ENCODE data around the gene TMEM147. TPM values are rescaled to one million over a fixed set of nuclear protein-coding genes. Genes with fewer than 3 reads are reported as not detected.

Gene TMEM147
- total and polyA plus RNA-seq, 9 donors = 41.5 to 51.4 (median 45.5) TPM

Other genes with a start within 250 kb of the TMEM147 start
- gene CD22, start 216.4 kb upstream of the TMEM147 start, total RNA-seq = 3.3 TPM
- gene CD22, start 216.4 kb upstream of the TMEM147 start, polyA plus RNA-seq (ENCODE audit: insufficient read depth in 1 of 8, insufficient read length in 8 of 8, low replicate concordance in 1 of 8) = 1 to 10 TPM in 3 of 8 donors, under 1 TPM in 5; 0.55 to 8.9 (median 0.92) TPM
- gene FFAR1, start 197.7 kb upstream of the TMEM147 start, total RNA-seq = 0.04 TPM
- gene FFAR1, start 197.7 kb upstream of the TMEM147 start, polyA plus RNA-seq (ENCODE audit: insufficient read depth in 1 of 8, insufficient read length in 8 of 8, low replicate concordance in 1 of 8) = under 1 TPM in 2 of 8 donors, not detected in 6; 0.07 to 0.14 TPM
- 0.22 TPM for gene FFAR3, start 187.2 kb upstream of the TMEM147 start, total RNA-seq
- under 1 TPM in 5 of 8 donors, not detected in 3; 0.06 to 0.24 (median 0.16) TPM for gene FFAR3, start 187.2 kb upstream of the TMEM147 start, polyA plus RNA-seq (ENCODE audit: insufficient read depth in 1 of 8, insufficient read length in 8 of 8, low replicate concordance in 1 of 8)
- gene GPR42, start 174.6 kb upstream of the TMEM147 start, total RNA-seq = not detected
- gene GPR42, start 174.6 kb upstream of the TMEM147 start, polyA plus RNA-seq (ENCODE audit: insufficient read depth in 1 of 8, insufficient read length in 8 of 8, low replicate concordance in 1 of 8) = under 1 TPM in 1 of 8 donors, not detected in 7; 0.15 TPM
- gene FFAR2, start 97.4 kb upstream of the TMEM147 start, total RNA-seq = 0.22 TPM
- under 1 TPM in 7 of 8 donors, not detected in 1; 0.10 to 0.73 (median 0.23) TPM for gene FFAR2, start 97.4 kb upstream of the TMEM147 start, polyA plus RNA-seq (ENCODE audit: insufficient read depth in 1 of 8, insufficient read length in 8 of 8, low replicate concordance in 1 of 8)
- gene KRTDAP, start 55.2 kb upstream of the TMEM147 start, total RNA-seq = 0.18 TPM
- gene KRTDAP, start 55.2 kb upstream of the TMEM147 start, polyA plus RNA-seq (ENCODE audit: insufficient read depth in 1 of 8, insufficient read length in 8 of 8, low replicate concordance in 1 of 8) = 10 to 100 TPM in 1 of 8 donors, 1 to 10 TPM in 1, under 1 TPM in 2, not detected in 4; 0.43 to 36.6 (median 3.6) TPM
- 2.0 TPM for gene DMKN, start 32.0 kb upstream of the TMEM147 start, total RNA-seq
- 10 to 100 TPM in 1 of 8 donors, 1 to 10 TPM in 7; 1.1 to 22.6 (median 2.1) TPM for gene DMKN, start 32.0 kb upstream of the TMEM147 start, polyA plus RNA-seq (ENCODE audit: insufficient read depth in 1 of 8, insufficient read length in 8 of 8, low replicate concordance in 1 of 8)
- gene SBSN, start 17.3 kb upstream of the TMEM147 start, total RNA-seq = not detected
- 1 to 10 TPM in 1 of 8 donors, under 1 TPM in 3, not detected in 4; 0.10 to 5.1 (median 0.40) TPM for gene SBSN, start 17.3 kb upstream of the TMEM147 start, polyA plus RNA-seq (ENCODE audit: insufficient read depth in 1 of 8, insufficient read length in 8 of 8, low replicate concordance in 1 of 8)
- gene GAPDHS, start 12.2 kb upstream of the TMEM147 start, total RNA-seq = not detected
- gene GAPDHS, start 12.2 kb upstream of the TMEM147 start, polyA plus RNA-seq (ENCODE audit: insufficient read depth in 1 of 8, insufficient read length in 8 of 8, low replicate concordance in 1 of 8) = not detected
- not detected for gene ATP4A, start 18.0 kb downstream of the TMEM147 start, total RNA-seq
- gene ATP4A, start 18.0 kb downstream of the TMEM147 start, polyA plus RNA-seq (ENCODE audit: insufficient read depth in 1 of 8, insufficient read length in 8 of 8, low replicate concordance in 1 of 8) = under 1 TPM in 1 of 8 donors, not detected in 7; 0.52 TPM
- gene PMIS2, start 40.5 kb downstream of the TMEM147 start, total RNA-seq = not detected
- not detected for gene PMIS2, start 40.5 kb downstream of the TMEM147 start, polyA plus RNA-seq (ENCODE audit: insufficient read depth in 1 of 8, insufficient read length in 8 of 8, low replicate concordance in 1 of 8)
- gene HAUS5, start 67.1 kb downstream of the TMEM147 start, total RNA-seq = 9.5 TPM
- 10 to 100 TPM in 7 of 8 donors, 1 to 10 TPM in 1; 9.4 to 16.1 (median 12.6) TPM for gene HAUS5, start 67.1 kb downstream of the TMEM147 start, polyA plus RNA-seq (ENCODE audit: insufficient read depth in 1 of 8, insufficient read length in 8 of 8, low replicate concordance in 1 of 8)
- gene RBM42, start 83.4 kb downstream of the TMEM147 start, total RNA-seq = 32.8 TPM
- 10 to 100 TPM; 44.7 to 55.3 (median 51.5) TPM for gene RBM42, start 83.4 kb downstream of the TMEM147 start, polyA plus RNA-seq (ENCODE audit: insufficient read depth in 1 of 8, insufficient read length in 8 of 8, low replicate concordance in 1 of 8)
- 1.6 TPM for gene ETV2, start 96.1 kb downstream of the TMEM147 start, total RNA-seq
- gene ETV2, start 96.1 kb downstream of the TMEM147 start, polyA plus RNA-seq (ENCODE audit: insufficient read depth in 1 of 8, insufficient read length in 8 of 8, low replicate concordance in 1 of 8) = 1 to 10 TPM; 1.7 to 4.9 (median 3.2) TPM
- 582 TPM for gene COX6B1, start 102.7 kb downstream of the TMEM147 start, total RNA-seq
- 100 to 1,000 TPM; 263 to 328 (median 300) TPM for gene COX6B1, start 102.7 kb downstream of the TMEM147 start, polyA plus RNA-seq (ENCODE audit: insufficient read depth in 1 of 8, insufficient read length in 8 of 8, low replicate concordance in 1 of 8)
- gene UPK1A, start 120.9 kb downstream of the TMEM147 start, total RNA-seq = not detected
- 1 to 10 TPM in 1 of 8 donors, under 1 TPM in 2, not detected in 5; 0.17 to 7.7 (median 0.28) TPM for gene UPK1A, start 120.9 kb downstream of the TMEM147 start, polyA plus RNA-seq (ENCODE audit: insufficient read depth in 1 of 8, insufficient read length in 8 of 8, low replicate concordance in 1 of 8)
- not detected for gene ZBTB32, start 158.9 kb downstream of the TMEM147 start, total RNA-seq
- gene ZBTB32, start 158.9 kb downstream of the TMEM147 start, polyA plus RNA-seq (ENCODE audit: insufficient read depth in 1 of 8, insufficient read length in 8 of 8, low replicate concordance in 1 of 8) = under 1 TPM in 6 of 8 donors, not detected in 2; 0.25 to 0.40 (median 0.36) TPM
- gene KMT2B, start 172.4 kb downstream of the TMEM147 start, total RNA-seq = 7.6 TPM
- gene KMT2B, start 172.4 kb downstream of the TMEM147 start, polyA plus RNA-seq (ENCODE audit: insufficient read depth in 1 of 8, insufficient read length in 8 of 8, low replicate concordance in 1 of 8) = 10 to 100 TPM; 17.3 to 33.7 (median 25.3) TPM
- gene IGFLR1, start 196.8 kb downstream of the TMEM147 start, total RNA-seq = 2.1 TPM
- 1 to 10 TPM; 3.0 to 5.6 (median 3.9) TPM for gene IGFLR1, start 196.8 kb downstream of the TMEM147 start, polyA plus RNA-seq (ENCODE audit: insufficient read depth in 1 of 8, insufficient read length in 8 of 8, low replicate concordance in 1 of 8)
- 14.6 TPM for gene U2AF1L4, start 199.8 kb downstream of the TMEM147 start, total RNA-seq
- gene U2AF1L4, start 199.8 kb downstream of the TMEM147 start, polyA plus RNA-seq (ENCODE audit: insufficient read depth in 1 of 8, insufficient read length in 8 of 8, low replicate concordance in 1 of 8) = 10 to 100 TPM; 10.6 to 17.6 (median 14.1) TPM
- 40.2 TPM for gene PSENEN, start 200.0 kb downstream of the TMEM147 start, total RNA-seq
- gene PSENEN, start 200.0 kb downstream of the TMEM147 start, polyA plus RNA-seq (ENCODE audit: insufficient read depth in 1 of 8, insufficient read length in 8 of 8, low replicate concordance in 1 of 8) = 10 to 100 TPM; 34.1 to 45.1 (median 36.8) TPM
- gene LIN37, start 202.9 kb downstream of the TMEM147 start, total RNA-seq = 10.2 TPM
- 10 to 100 TPM in 5 of 8 donors, 1 to 10 TPM in 3; 9.2 to 12.8 (median 10.9) TPM for gene LIN37, start 202.9 kb downstream of the TMEM147 start, polyA plus RNA-seq (ENCODE audit: insufficient read depth in 1 of 8, insufficient read length in 8 of 8, low replicate concordance in 1 of 8)
- gene HSPB6, start 211.4 kb downstream of the TMEM147 start, total RNA-seq = 46.7 TPM
- gene HSPB6, start 211.4 kb downstream of the TMEM147 start, polyA plus RNA-seq (ENCODE audit: insufficient read depth in 1 of 8, insufficient read length in 8 of 8, low replicate concordance in 1 of 8) = 100 to 1,000 TPM; 236 to 741 (median 528) TPM
- gene PROSER3, start 212.6 kb downstream of the TMEM147 start, total RNA-seq = 3.9 TPM
- gene PROSER3, start 212.6 kb downstream of the TMEM147 start, polyA plus RNA-seq (ENCODE audit: insufficient read depth in 1 of 8, insufficient read length in 8 of 8, low replicate concordance in 1 of 8) = 10 to 100 TPM in 6 of 8 donors, 1 to 10 TPM in 2; 6.9 to 14.6 (median 11.9) TPM
- gene ARHGAP33, start 229.9 kb downstream of the TMEM147 start, total RNA-seq = 3.6 TPM
- 10 to 100 TPM in 7 of 8 donors, 1 to 10 TPM in 1; 8.3 to 28.5 (median 19.4) TPM for gene ARHGAP33, start 229.9 kb downstream of the TMEM147 start, polyA plus RNA-seq (ENCODE audit: insufficient read depth in 1 of 8, insufficient read length in 8 of 8, low replicate concordance in 1 of 8)